ENCODE measurements around the gene ICAM5.
"Not testable (repeated sequence)": the region's sequence is repeated elsewhere in the genome, so short reads cannot be mapped to it uniquely, and the experiment has no call there.

Gene ICAM5

GRCh38 chr19:10289836-10290356 is at the start of gene ICAM5:
TSS of gene ICAM5 (plus strand) at chr19:10289952. CDS start at chr19:10290044, 92 bp downstream.
- DNase-seq: no peak

GRCh38 chr19:10241826-10242449 is 47.8 kb upstream of the ICAM5 start:
- not testable (repeated sequence) for DNase-seq

- no peak for DNase-seq
Observed at GRCh38 chr19:10243606-10244005, 46.1 kb upstream of the ICAM5 start.

GRCh38 chr19:10245189-10245939 is 44.4 kb upstream of the ICAM5 start:
- DNase-seq: no peak

GRCh38 chr19:10246511-10246910 is 43.2 kb upstream of the ICAM5 start:
- DNase-seq: no peak

GRCh38 chr19:10251792-10252694 is 37.7 kb upstream of the ICAM5 start, which contains the start of gene MRPL4:
TSS of gene MRPL4 (plus strand) at chr19:10252214. CDS start at chr19:10252254, 40 bp downstream.
- peak; percentile 92 to 95 for DNase-seq

GRCh38 chr19:10252707-10253106 is 37.0 kb upstream of the ICAM5 start:
- no peak for DNase-seq

GRCh38 chr19:10254244-10254643 is 35.5 kb upstream of the ICAM5 start:
- DNase-seq: no peak

- DNase-seq: no peak
Observed at GRCh38 chr19:10255358-10255757, 34.4 kb upstream of the ICAM5 start.

GRCh38 chr19:10256551-10256950 is 33.2 kb upstream of the ICAM5 start:
- no peak for DNase-seq

GRCh38 chr19:10256970-10257615 is 32.7 kb upstream of the ICAM5 start:
- DNase-seq: no peak

GRCh38 chr19:10258080-10258710 is 31.6 kb upstream of the ICAM5 start:
- no peak for DNase-seq

GRCh38 chr19:10259162-10259905 is 30.4 kb upstream of the ICAM5 start:
- no peak for DNase-seq

- no peak for DNase-seq
Observed at GRCh38 chr19:10260141-10260584, 29.6 kb upstream of the ICAM5 start.

GRCh38 chr19:10262771-10263170 is 27.0 kb upstream of the ICAM5 start:
- no peak for DNase-seq

- no peak for DNase-seq
Observed at GRCh38 chr19:10266706-10267105, 23.0 kb upstream of the ICAM5 start.

GRCh38 chr19:10268071-10268470 is 21.7 kb upstream of the ICAM5 start:
- no peak for DNase-seq

- no peak for DNase-seq
Observed at GRCh38 chr19:10269333-10270179, 20.2 kb upstream of the ICAM5 start.

- no peak for DNase-seq
Observed at GRCh38 chr19:10270180-10270615, 19.6 kb upstream of the ICAM5 start.
